Measurements from ENCODE around the gene SAP30BP. TPM values are rescaled to one million over a fixed set of nuclear protein-coding genes. Genes with fewer than 3 reads are reported as not detected.

The SAP30BP gene
- total RNA-seq, 1 experiment from 2014 or later, result 89.7 TPM

DNA sequence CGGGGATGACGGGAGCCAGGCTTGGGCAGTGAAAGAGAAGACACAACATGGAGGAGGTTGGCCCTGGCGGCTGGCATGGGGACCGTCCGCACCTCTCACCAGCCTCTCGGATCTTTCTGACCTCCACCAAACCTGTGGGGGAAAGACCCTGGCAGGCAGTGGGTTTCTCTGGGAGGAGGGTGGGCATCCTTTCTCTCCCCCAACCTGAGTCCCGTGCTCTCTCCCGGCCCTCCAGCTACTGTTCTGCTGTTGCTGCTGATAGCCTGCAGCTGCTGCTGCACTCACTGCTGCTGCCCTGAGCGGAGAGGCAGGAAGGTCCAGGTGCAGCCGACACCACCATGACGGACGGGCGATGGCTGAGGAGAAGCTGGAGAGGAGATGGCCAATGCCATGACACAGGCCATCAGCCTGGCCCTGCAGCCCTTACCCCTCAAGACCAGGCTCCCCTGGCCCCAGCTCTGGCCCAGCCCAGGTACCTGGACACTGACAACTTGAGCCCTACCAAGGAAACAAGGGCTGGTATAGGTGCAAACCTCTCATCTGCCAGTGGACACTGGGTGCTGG is 26.5 kb upstream of the SAP30BP start:
- H4K8ac ChIP-seq (replicated peaks; ENCODE audit: insufficient read length, low read depth, low read length), result no peak overlapping the region
- H3T11ph ChIP-seq (ENCODE audit: low read length), result no peak overlapping the region
- H3K23ac ChIP-seq (ENCODE audit: insufficient read length, low read depth, low read length), result no peak overlapping the region
- no peak overlapping the region for H3K56ac ChIP-seq (ENCODE audit: insufficient read length, low read depth, low read length)
- no peak overlapping the region for H3K14ac ChIP-seq (ENCODE audit: insufficient read depth, low read length)
- no peak overlapping the region for H2AFZ ChIP-seq (ENCODE audit: low read length)
- H3K27me3 ChIP-seq (ENCODE audit: insufficient read depth, low read length), result no peaks in the 10 kb centered on the region
- H2BK15ac ChIP-seq (ENCODE audit: low read depth, low read length), result no peak overlapping the region
- Mint-ChIP-seq H3K4me3 (no peak overlapping the region), H3K27ac (no peak overlapping the region; a peak in 1 of 7 replicates), H3K4me1 (peaks cover 27 to 32% of the 10 kb centered on the region in 2 experiments), H3K27me3 (ENCODE audit: low read depth) (no peaks in the 10 kb centered on the region), H3K9me3 (no peaks in the 10 kb centered on the region), H3K36me3 (ENCODE audit: insufficient read depth in 1 of 3, low read depth in 3 of 3) (peaks cover 0 to 4% (median 3%) of the 10 kb centered on the region in 3 experiments; a peak in 2 of 7 replicates)
- no peak overlapping the region for H2BK12ac ChIP-seq (ENCODE audit: insufficient read length, low read depth, low read length)
- peaks cover 7% of the 10 kb centered on the region; the same call in 1 of the 2 replicates for H3K4me1 ChIP-seq (ENCODE audit: insufficient read depth, low read length)
- no peak overlapping the region for H3K9ac ChIP-seq (ENCODE audit: extremely low read depth, insufficient read length, low read length)
- TF ChIP-seq, protein P1, sequence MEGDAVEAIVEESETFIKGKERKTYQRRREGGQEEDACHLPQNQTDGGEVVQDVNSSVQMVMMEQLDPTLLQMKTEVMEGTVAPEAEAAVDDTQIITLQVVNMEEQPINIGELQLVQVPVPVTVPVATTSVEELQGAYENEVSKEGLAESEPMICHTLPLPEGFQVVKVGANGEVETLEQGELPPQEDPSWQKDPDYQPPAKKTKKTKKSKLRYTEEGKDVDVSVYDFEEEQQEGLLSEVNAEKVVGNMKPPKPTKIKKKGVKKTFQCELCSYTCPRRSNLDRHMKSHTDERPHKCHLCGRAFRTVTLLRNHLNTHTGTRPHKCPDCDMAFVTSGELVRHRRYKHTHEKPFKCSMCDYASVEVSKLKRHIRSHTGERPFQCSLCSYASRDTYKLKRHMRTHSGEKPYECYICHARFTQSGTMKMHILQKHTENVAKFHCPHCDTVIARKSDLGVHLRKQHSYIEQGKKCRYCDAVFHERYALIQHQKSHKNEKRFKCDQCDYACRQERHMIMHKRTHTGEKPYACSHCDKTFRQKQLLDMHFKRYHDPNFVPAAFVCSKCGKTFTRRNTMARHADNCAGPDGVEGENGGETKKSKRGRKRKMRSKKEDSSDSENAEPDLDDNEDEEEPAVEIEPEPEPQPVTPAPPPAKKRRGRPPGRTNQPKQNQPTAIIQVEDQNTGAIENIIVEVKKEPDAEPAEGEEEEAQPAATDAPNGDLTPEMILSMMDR (conservative IDR thresholded peaks at IDR 0.05), result no peak
- H4K5ac ChIP-seq (ENCODE audit: insufficient read length, low read depth, low read length), result no peak overlapping the region
- no peak overlapping the region for H2BK120ac ChIP-seq (ENCODE audit: low read depth, low read length, poor library complexity, severe bottlenecking)
- no peaks in the 10 kb centered on the region for H3K23me2 ChIP-seq (ENCODE audit: insufficient read length, low read depth, low read length, poor library complexity, severe bottlenecking)
- no peak overlapping the region for H4K91ac ChIP-seq (ENCODE audit: insufficient read length, low read depth, low read length)
- no peak overlapping the region for H2BK20ac ChIP-seq (ENCODE audit: low read depth, low read length, poor library complexity, severe bottlenecking)
- WGBS (ENCODE audit: extremely low coverage, insufficient read length, low lambda C conversion rate), result no CpG with 5 or more reads among the region's 13 CpGs
- H3K9me3 ChIP-seq (ENCODE audit: control insufficient read depth, low read depth, low read length), result no peaks in the 10 kb centered on the region
- H3K79me1 ChIP-seq (ENCODE audit: insufficient read depth, low read depth, low read length, poor library complexity, severe bottlenecking), result no peaks in the 10 kb centered on the region
- H2BK5ac ChIP-seq (ENCODE audit: insufficient read length, low read length), result no peak overlapping the region
- no peak for DNase-seq
- H3K79me2 ChIP-seq (ENCODE audit: insufficient read depth, low read length), result no peaks in the 10 kb centered on the region
- no peak overlapping the region for H2AK5ac ChIP-seq (ENCODE audit: insufficient read length, low read length)
- H3K18ac ChIP-seq (ENCODE audit: insufficient read length, low read depth, low read length), result no peak overlapping the region
- no peak overlapping the region for H3K4ac ChIP-seq (ENCODE audit: low read depth, low read length)
- H4K20me1 ChIP-seq (ENCODE audit: control insufficient read depth, insufficient read depth, insufficient read length), result no peaks in the 10 kb centered on the region
- no peak overlapping the region for H3K4me2 ChIP-seq (ENCODE audit: insufficient read depth, insufficient read length, low read length)
- no peak overlapping the region for H3K27ac ChIP-seq (ENCODE audit: insufficient read length, low read depth, low read length)

All from H9 (cell line).